Suprapubic skin (tissue), 3 donors: ENCODE measurements around the gene SEC63.

Experiments used
- POLR2A ChIP-seq, 2 donors: fragments of 450-650 bp; IDR thresholded peaks; one replicate each; pipeline ENCODE4 v1.6.1; 2017; ENCODE audit warnings: antibody characterized with exemption in 2 of 2, mild to moderate bottlenecking in 2 of 2, moderate library complexity in 2 of 2
- TF ChIP-seq, protein P1 (sequence below), 2 donors: fragments of 200-600 bp in 1 of 2; fragments of 450-650 bp in 1 of 2; sonication (generic) in 1 of 2; IDR thresholded peaks; one replicate each; pipeline ENCODE4 v1.5.1; 2016 to 2019; ENCODE audit warnings: antibody characterized with exemption in 2 of 2, mild to moderate bottlenecking in 1 of 2, moderate library complexity in 1 of 2

GRCh38 chr6:107832151-107833056 lies 125.6 kb downstream of the SEC63 start:
- TF ChIP-seq, protein P1, sequence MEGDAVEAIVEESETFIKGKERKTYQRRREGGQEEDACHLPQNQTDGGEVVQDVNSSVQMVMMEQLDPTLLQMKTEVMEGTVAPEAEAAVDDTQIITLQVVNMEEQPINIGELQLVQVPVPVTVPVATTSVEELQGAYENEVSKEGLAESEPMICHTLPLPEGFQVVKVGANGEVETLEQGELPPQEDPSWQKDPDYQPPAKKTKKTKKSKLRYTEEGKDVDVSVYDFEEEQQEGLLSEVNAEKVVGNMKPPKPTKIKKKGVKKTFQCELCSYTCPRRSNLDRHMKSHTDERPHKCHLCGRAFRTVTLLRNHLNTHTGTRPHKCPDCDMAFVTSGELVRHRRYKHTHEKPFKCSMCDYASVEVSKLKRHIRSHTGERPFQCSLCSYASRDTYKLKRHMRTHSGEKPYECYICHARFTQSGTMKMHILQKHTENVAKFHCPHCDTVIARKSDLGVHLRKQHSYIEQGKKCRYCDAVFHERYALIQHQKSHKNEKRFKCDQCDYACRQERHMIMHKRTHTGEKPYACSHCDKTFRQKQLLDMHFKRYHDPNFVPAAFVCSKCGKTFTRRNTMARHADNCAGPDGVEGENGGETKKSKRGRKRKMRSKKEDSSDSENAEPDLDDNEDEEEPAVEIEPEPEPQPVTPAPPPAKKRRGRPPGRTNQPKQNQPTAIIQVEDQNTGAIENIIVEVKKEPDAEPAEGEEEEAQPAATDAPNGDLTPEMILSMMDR (IDR thresholded peaks at IDR 0.05): no peak
- TF ChIP-seq POLR2A (IDR thresholded peaks at IDR 0.05): no peak
